H9 (cell line): ENCODE results near the gene SUOX. TPM values are rescaled to one million over a fixed set of nuclear protein-coding genes. Genes with fewer than 3 reads are reported as not detected.

Experiments used
- DNase-seq: peaks from one replicate; pipeline ENCODE4 v3.0.0-alpha.2; 2017
- H2AFZ ChIP-seq: one replicate; pipeline ENCODE4 v1.6.1; 2013; ENCODE audit warnings: mild to moderate bottlenecking, low read length, control low read depth, moderate library complexity
- H2AK5ac ChIP-seq: 2 replicates; pipeline ENCODE4 v1.6.1; 2013; ENCODE audit warnings: low read length, control low read depth, mixed read lengths; ENCODE audit not compliant: insufficient read length
- H2BK120ac ChIP-seq: one replicate; pipeline ENCODE4 v1.6.1; 2013; ENCODE audit warnings: low read depth, mild to moderate bottlenecking, low read length, control low read depth, inconsistent platforms; ENCODE audit not compliant: poor library complexity, severe bottlenecking
- H2BK12ac ChIP-seq: 2 replicates; pipeline ENCODE4 v1.6.1; 2013; ENCODE audit warnings: low read length, control low read depth, mixed read lengths, low read depth; ENCODE audit not compliant: insufficient read length
- H2BK15ac ChIP-seq: 2 replicates; pipeline ENCODE4 v1.6.1; 2013; ENCODE audit warnings: low read depth, low read length, control low read depth
- H2BK20ac ChIP-seq: one replicate; pipeline ENCODE4 v1.6.1; 2013; ENCODE audit warnings: low read depth, mild to moderate bottlenecking, low read length, control low read depth, inconsistent platforms; ENCODE audit not compliant: poor library complexity, severe bottlenecking
- H2BK5ac ChIP-seq: 2 replicates; pipeline ENCODE4 v1.6.1; 2013; ENCODE audit warnings: low read length, control low read depth, mixed read lengths; ENCODE audit not compliant: insufficient read length
- H3K14ac ChIP-seq: 2 replicates; pipeline ENCODE4 v1.6.1; 2013; ENCODE audit warnings: low read length, control low read depth; ENCODE audit not compliant: insufficient read depth
- H3K18ac ChIP-seq: 2 replicates; pipeline ENCODE4 v1.6.1; 2013; ENCODE audit warnings: low read depth, mild to moderate bottlenecking, mixed read lengths, low read length, control low read depth; ENCODE audit not compliant: insufficient read length
- H3K23ac ChIP-seq: 2 replicates; pipeline ENCODE4 v1.6.1; 2013; ENCODE audit warnings: low read length, control low read depth, mixed read lengths, low read depth; ENCODE audit not compliant: insufficient read length
- H3K23me2 ChIP-seq: 2 replicates; pipeline ENCODE4 v1.6.1; 2013; ENCODE audit warnings: low read depth, mild to moderate bottlenecking, mixed read lengths, low read length, control low read depth; ENCODE audit not compliant: insufficient read length, poor library complexity, severe bottlenecking
- H3K27ac ChIP-seq: 2 replicates; pipeline ENCODE4 v1.5.1; 2013; ENCODE audit warnings: low read length, control low read depth, mixed read lengths, low read depth; ENCODE audit not compliant: insufficient read length
- H3K27me3 ChIP-seq: 2 replicates; pipeline ENCODE4 v1.6.1; 2013; ENCODE audit warnings: low read length, control low read depth, inconsistent platforms; ENCODE audit not compliant: insufficient read depth
- H3K4ac ChIP-seq: 2 replicates; pipeline ENCODE4 v1.6.1; 2013; ENCODE audit warnings: low read depth, mild to moderate bottlenecking, control low read depth, inconsistent platforms, low read length, moderate library complexity
- H3K4me1 ChIP-seq: 2 replicates; pipeline ENCODE4 v1.6.1; 2013; ENCODE audit warnings: low read length, control low read depth, inconsistent platforms; ENCODE audit not compliant: insufficient read depth
- H3K4me2 ChIP-seq: 2 replicates; pipeline ENCODE4 v1.6.1; 2013; ENCODE audit warnings: low read length, control low read depth, mixed read lengths; ENCODE audit not compliant: insufficient read length, insufficient read depth
- H3K56ac ChIP-seq: 2 replicates; pipeline ENCODE4 v1.6.1; 2013; ENCODE audit warnings: low read depth, mild to moderate bottlenecking, mixed read lengths, low read length, control low read depth; ENCODE audit not compliant: insufficient read length
- H3K79me1 ChIP-seq: 2 replicates; pipeline ENCODE4 v1.6.1; 2013; ENCODE audit warnings: low read depth, mild to moderate bottlenecking, moderate library complexity, low read length, control low read depth, inconsistent platforms; ENCODE audit not compliant: insufficient read depth, poor library complexity, severe bottlenecking
- H3K79me2 ChIP-seq: 2 replicates; pipeline ENCODE4 v1.6.1; 2013; ENCODE audit warnings: low read length, control low read depth, inconsistent platforms; ENCODE audit not compliant: insufficient read depth
- H3K9ac ChIP-seq: 2 replicates; pipeline ENCODE4 v1.6.1; 2013; ENCODE audit warnings: low read length, control low read depth, mixed read lengths; ENCODE audit not compliant: insufficient read length; ENCODE audit errors: extremely low read depth
- H3K9me3 ChIP-seq: one replicate; pipeline ENCODE4 v1.6.1; 2013; ENCODE audit warnings: low read depth, low read length, inconsistent platforms; ENCODE audit not compliant: control insufficient read depth
- H3T11ph ChIP-seq: one replicate; pipeline ENCODE4 v1.6.1; 2013; ENCODE audit warnings: mild to moderate bottlenecking, low read length, control low read depth, inconsistent platforms
- H4K20me1 ChIP-seq: one replicate; pipeline ENCODE4 v1.6.1; 2013; ENCODE audit not compliant: control insufficient read depth, insufficient read length, insufficient read depth
- H4K5ac ChIP-seq: 2 replicates; pipeline ENCODE4 v1.6.1; 2013; ENCODE audit warnings: low read depth, mild to moderate bottlenecking, mixed read lengths, low read length, control low read depth; ENCODE audit not compliant: insufficient read length
- H4K8ac ChIP-seq: replicated peaks from 2 replicates; pipeline ENCODE4 v1.6.1; 2013; ENCODE audit warnings: low read length, control low read depth, mixed read lengths, low read depth; ENCODE audit not compliant: insufficient read length
- H4K91ac ChIP-seq: 2 replicates; pipeline ENCODE4 v1.6.1; 2013; ENCODE audit warnings: low read depth, mild to moderate bottlenecking, moderate library complexity, mixed read lengths, low read length, control low read depth; ENCODE audit not compliant: insufficient read length
- H3K27ac Mint-ChIP-seq, 3 experiments: 2 replicates in 2 of 3; 3 replicates in 1 of 3; pipeline ENCODE4 v1.8.0; 2020 to 2021; ENCODE audit warnings: mixed read lengths in 3 of 3, mild to moderate bottlenecking in 1 of 3, moderate library complexity in 1 of 3
- H3K27me3 Mint-ChIP-seq: 2 replicates; pipeline ENCODE4 v1.8.0; 2021; ENCODE audit warnings: low read depth, mild to moderate bottlenecking, moderate library complexity, mixed read lengths
- H3K36me3 Mint-ChIP-seq, 3 experiments: 2 replicates in 2 of 3; 3 replicates in 1 of 3; pipeline ENCODE4 v1.8.0; 2020 to 2021; ENCODE audit warnings: low read depth in 3 of 3, mixed read lengths in 3 of 3; ENCODE audit not compliant: insufficient read depth in 1 of 3
- H3K4me1 Mint-ChIP-seq, 2 experiments: 2 replicates each; pipeline ENCODE4 v1.8.0; 2020; ENCODE audit warnings: mixed read lengths in 2 of 2
- H3K4me3 Mint-ChIP-seq, 2 experiments: 2 replicates in 1 of 2; 3 replicates in 1 of 2; pipeline ENCODE4 v1.8.0; 2020 to 2021; ENCODE audit warnings: mild to moderate bottlenecking in 2 of 2, mixed read lengths in 2 of 2, moderate library complexity in 1 of 2
- H3K9me3 Mint-ChIP-seq, 2 experiments: 2 replicates in 1 of 2; 3 replicates in 1 of 2; pipeline ENCODE4 v1.8.0; 2020; ENCODE audit warnings: mild to moderate bottlenecking in 2 of 2, mixed read lengths in 2 of 2, moderate library complexity in 1 of 2
- WGBS: extraction: QIAGEN DNeasy Blood & Tissue Kit; methylation state at CpG from one replicate; pipeline ENCODE4 v1.1.7; 2013; ENCODE audit warnings: missing lambda C conversion rate, low lambda C conversion rate, mixed read lengths; ENCODE audit not compliant: insufficient read length; ENCODE audit errors: extremely low coverage; 5-methylcytosine and 5-hydroxymethylcytosine counted together
- total RNA-seq: library from RNA; stranded (reverse); gene quantifications from 2 replicates; pipeline ENCODE4 v1.2.1, GENCODE V29; 2021
- TF ChIP-seq, protein P1 (sequence below): fragments of 200-600 bp; sonication (generic); conservative IDR thresholded peaks from 3 replicates; pipeline ENCODE4 v1.8.0; 2021; ENCODE audit warnings: antibody characterized with exemption, mild to moderate bottlenecking

SUOX gene
- total RNA-seq, 1 experiment from 2014 or later, result 21.0 TPM

DNA sequence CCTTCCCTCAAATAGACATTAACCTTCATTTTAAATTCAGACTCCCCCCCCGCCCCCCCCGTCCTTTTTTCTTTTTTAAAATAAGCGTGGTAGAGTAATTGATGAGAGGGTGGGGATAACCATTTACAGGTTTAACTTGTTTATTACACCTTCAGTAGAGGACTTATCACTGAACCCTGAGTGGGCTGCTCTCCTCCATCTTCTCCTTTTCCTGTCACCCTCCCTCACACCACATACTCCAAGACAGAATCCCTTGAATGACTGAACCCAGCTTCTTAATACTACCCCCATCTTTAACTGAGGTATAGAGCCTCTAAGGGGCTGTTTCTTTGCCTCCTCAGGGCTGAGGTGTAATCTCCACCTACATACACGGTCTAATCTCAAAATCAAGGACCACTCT is 20.1 kb downstream of the SUOX start:
- Histone ChIP-seq H4K20me1 (no peaks in the 10 kb centered on the region), H3T11ph (no peak overlapping the region), H4K5ac (no peak overlapping the region), H3K27me3 (no peaks in the 10 kb centered on the region), H3K9me3 (no peaks in the 10 kb centered on the region), H2BK120ac (no peak overlapping the region), H3K4me2 (no peak overlapping the region), H3K14ac (no peak overlapping the region), H3K79me1 (no peaks in the 10 kb centered on the region), H3K27ac (no peak overlapping the region), H4K8ac (no peak overlapping the region), H3K9ac (no peak overlapping the region), H2BK15ac (no peak overlapping the region), H4K91ac (no peak overlapping the region), H2AK5ac (no peak overlapping the region), H3K23me2 (peaks cover 5% of the 10 kb centered on the region), H3K18ac (no peak overlapping the region), H2AFZ (no peak overlapping the region), H2BK5ac (no peak overlapping the region), H3K4me1 (peaks cover 3% of the 10 kb centered on the region; the same call in 1 of the 2 replicates), H2BK12ac (no peak overlapping the region), H3K4ac (no peak overlapping the region), H3K23ac (no peak overlapping the region), H3K56ac (no peak overlapping the region), H3K79me2 (no peaks in the 10 kb centered on the region), H2BK20ac (no peak overlapping the region)
- Mint-ChIP-seq H3K9me3 (no peaks in the 10 kb centered on the region), H3K27me3 (no peaks in the 10 kb centered on the region), H3K36me3 (peaks cover 5 to 16% (median 13%) of the 10 kb centered on the region in 3 experiments), H3K4me1 (peaks cover 24% of the 10 kb centered on the region in 2 experiments), H3K27ac (peak overlapping the region in 1 of 3 experiments; percentile 88; a peak in 2 of 7 replicates), H3K4me3 (no peak overlapping the region)
- no peak for DNase-seq
- WGBS, result no CpG with 5 or more reads among the region's 4 CpGs
- TF ChIP-seq, protein P1, sequence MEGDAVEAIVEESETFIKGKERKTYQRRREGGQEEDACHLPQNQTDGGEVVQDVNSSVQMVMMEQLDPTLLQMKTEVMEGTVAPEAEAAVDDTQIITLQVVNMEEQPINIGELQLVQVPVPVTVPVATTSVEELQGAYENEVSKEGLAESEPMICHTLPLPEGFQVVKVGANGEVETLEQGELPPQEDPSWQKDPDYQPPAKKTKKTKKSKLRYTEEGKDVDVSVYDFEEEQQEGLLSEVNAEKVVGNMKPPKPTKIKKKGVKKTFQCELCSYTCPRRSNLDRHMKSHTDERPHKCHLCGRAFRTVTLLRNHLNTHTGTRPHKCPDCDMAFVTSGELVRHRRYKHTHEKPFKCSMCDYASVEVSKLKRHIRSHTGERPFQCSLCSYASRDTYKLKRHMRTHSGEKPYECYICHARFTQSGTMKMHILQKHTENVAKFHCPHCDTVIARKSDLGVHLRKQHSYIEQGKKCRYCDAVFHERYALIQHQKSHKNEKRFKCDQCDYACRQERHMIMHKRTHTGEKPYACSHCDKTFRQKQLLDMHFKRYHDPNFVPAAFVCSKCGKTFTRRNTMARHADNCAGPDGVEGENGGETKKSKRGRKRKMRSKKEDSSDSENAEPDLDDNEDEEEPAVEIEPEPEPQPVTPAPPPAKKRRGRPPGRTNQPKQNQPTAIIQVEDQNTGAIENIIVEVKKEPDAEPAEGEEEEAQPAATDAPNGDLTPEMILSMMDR, result no peak
